Measurements from ENCODE around the gene FADS2.

The FADS2 gene

GRCh38 chr11:61826930-61827570 is 1.1 kb upstream of the FADS2 start:
- DNase-seq = peak; percentile 74

GRCh38 chr11:61828379-61828628 is 204 bp downstream of the FADS2 start:
- DNase-seq = no peak

DNA sequence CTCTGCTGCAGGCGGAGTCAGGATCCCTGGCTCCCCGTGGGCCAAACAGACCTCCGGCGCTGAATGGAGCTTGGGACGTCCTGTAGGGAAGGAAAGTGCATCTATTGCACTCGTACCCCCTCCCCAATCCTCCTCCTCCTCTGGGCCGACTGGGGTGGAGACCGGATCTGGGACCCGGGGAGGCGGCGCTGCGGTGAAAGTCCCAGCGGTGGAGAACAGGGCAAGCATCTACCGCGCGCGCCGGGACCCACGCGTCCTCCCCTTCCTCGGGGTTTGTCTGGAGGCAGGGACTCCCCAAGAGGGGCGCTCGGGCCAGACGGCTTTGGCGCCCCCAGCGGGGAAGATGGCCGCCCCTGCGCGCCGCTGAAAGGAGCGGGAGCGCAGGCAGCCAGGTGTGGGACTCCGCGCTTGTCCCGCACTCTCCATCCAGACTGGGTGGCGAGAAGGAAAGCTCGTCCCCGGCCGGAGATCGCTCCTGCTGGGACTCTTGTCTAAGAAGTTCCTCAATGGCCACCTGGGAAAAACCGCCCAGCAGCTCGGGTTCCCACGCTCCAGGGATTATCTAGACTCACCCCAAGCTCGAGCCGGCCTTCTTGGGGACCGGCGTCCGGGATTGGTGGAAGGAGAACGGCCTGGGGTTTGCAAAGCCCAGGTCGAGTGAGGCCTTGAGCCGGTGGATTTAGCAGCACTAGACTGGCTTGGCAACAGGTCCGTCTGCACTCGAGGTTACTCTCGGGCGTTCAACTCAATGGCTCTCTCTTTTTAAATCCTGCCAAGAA is 718 bp downstream of the FADS2 start:
- peak; percentile 17 for DNase-seq

DNA sequence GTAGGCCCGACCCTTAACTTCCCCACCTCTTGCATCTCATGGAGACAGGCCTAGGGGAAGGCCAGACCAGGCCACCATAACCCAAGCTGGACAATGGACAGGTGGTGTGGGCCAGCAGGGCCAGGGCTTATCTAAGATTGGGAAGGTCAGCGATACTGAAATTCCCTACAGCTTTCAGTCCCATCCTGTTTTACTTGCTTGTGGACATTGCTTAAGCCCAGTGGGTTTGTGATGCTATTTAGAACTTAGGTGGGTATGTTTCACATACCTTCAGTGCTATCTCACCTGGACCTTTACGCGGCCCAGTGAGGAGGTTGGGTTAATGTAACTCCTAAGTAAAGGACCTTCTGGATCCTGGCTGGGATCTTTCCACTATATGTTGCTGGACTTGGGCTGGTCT is 1.7 kb downstream of the FADS2 start:
- no peak for DNase-seq

GRCh38 chr11:61830237-61831105 is 2.4 kb downstream of the FADS2 start:
- DNase-seq = no peak

GRCh38 chr11:61832207-61832606 is 4.1 kb downstream of the FADS2 start:
- DNase-seq = no peak

DNA sequence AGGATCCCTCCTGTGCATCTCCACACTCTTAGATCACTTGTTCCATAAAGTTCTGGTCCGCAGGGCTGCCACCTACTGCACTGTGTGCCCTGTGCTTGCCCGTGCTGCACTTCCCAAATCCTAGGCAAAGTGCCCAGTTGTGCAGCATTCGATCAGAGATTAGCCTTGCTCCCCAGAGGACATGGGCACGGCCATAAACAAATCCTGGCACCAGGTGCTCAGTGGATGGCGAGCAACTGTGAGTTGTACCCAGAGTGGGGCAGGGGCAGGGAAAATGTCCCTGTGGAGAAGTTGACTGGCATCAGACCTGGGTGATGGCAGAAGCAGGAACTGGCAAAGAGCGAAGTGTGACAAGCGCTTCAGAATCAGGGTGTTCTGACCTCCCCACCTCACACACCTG is 4.7 kb downstream of the FADS2 start:
- no peak for DNase-seq

GRCh38 chr11:61833471-61833870 is 5.4 kb downstream of the FADS2 start:
- DNase-seq = no peak

GRCh38 chr11:61833926-61834277 is 5.8 kb downstream of the FADS2 start:
- no peak for DNase-seq

- DNase-seq = no peak
Measured at GRCh38 chr11:61834278-61835048, 6.4 kb downstream of the FADS2 start.

DNA sequence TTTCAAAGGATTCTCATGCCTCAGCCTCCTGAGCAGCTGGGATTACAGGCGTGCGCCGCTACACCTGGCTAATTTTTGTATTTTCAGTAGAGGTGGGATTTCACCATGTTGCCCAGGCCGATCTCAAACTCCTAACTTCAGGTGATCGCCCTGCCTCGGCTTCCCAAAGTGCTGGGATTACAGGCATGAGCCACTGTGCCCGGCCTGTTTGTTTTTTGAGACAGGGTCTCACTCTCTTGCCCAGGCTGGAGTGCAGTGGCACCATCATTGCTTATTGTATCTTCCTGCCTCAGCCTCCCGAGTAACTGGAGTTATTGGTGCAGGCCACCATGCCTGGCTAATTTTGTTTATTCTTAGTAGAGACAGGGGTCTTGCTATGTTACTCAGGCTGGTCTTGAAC is 8.1 kb downstream of the FADS2 start:
- DNase-seq = no peak

DNA sequence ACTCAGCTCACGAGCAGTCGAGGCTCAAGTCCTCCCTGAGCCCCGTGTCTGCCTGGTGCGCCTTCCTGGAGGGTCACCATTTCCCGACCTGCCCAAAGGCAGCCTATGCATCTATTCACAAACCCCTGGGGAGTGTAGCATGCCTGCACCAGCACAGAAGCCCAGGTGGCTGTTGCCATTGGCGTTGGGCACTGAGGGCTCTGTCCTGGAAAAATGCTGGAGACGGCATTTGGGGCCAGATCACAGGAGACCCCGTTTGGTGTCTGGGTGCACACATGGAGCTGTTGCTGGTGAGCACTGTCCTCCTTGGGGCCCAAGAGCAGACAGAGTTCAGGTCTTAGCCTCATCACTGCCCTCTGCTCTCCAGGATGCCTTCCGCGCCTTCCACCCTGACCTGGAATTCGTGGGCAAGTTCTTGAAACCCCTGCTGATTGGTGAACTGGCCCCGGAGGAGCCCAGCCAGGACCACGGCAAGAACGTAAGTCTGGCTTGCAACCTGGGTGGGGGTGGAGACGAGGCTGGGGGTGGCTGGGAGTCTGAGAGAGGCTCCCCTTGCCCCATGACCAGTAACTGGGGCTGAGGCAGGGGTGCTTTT is 9.4 kb downstream of the FADS2 start:
- no peak for DNase-seq

GRCh38 chr11:61838501-61838900 is 10.4 kb downstream of the FADS2 start:
- DNase-seq = no peak

GRCh38 chr11:61838921-61839320 is 10.8 kb downstream of the FADS2 start:
- no peak for DNase-seq

DNA sequence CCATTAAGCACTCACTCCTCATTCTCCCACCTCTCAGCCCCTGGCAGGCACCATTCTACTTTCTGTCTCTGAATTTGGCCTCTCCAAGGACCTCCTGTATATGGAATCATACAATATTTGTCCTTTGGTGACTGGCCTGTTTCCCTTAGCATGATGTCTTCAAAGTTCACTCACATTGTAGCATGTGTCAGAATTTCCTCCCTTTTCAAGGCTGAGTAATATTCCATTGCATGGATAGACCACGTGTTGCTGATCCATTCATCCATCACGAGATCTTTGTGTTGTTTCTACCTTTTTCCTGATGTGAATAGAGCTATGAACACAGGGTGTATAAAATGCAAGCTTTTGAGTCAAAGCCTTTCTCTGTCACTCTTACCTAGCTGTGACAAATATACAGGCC is 11.6 kb downstream of the FADS2 start:
- DNase-seq = no peak

DNA sequence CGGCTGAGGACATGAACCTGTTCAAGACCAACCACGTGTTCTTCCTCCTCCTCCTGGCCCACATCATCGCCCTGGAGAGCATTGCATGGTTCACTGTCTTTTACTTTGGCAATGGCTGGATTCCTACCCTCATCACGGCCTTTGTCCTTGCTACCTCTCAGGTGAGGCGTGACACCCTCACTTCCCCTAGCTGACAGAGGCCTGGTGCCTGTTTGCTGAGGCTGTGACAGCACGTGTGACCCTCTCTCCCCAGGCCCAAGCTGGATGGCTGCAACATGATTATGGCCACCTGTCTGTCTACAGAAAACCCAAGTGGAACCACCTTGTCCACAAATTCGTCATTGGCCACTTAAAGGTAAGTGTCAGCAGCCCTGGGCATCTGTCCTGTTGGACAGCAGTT is 12.3 kb downstream of the FADS2 start:
- DNase-seq = no peak

GRCh38 chr11:61841636-61842527 is 13.8 kb downstream of the FADS2 start:
- no peak for DNase-seq

DNA sequence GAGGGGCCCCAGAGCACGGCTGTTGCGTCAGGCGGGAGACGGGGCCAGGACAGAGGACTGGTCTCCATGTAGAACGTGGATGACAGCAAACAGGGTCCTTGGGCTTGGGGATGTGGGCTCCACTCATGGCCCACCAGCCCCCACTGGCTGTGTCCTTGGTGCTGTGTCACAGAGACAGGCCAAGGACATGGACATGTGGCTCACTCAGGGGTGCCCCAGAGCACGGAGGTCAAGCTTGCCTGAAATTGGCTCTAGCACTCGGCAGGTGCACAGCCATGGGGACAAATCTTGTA is 14.4 kb downstream of the FADS2 start:
- DNase-seq = no peak

DNA sequence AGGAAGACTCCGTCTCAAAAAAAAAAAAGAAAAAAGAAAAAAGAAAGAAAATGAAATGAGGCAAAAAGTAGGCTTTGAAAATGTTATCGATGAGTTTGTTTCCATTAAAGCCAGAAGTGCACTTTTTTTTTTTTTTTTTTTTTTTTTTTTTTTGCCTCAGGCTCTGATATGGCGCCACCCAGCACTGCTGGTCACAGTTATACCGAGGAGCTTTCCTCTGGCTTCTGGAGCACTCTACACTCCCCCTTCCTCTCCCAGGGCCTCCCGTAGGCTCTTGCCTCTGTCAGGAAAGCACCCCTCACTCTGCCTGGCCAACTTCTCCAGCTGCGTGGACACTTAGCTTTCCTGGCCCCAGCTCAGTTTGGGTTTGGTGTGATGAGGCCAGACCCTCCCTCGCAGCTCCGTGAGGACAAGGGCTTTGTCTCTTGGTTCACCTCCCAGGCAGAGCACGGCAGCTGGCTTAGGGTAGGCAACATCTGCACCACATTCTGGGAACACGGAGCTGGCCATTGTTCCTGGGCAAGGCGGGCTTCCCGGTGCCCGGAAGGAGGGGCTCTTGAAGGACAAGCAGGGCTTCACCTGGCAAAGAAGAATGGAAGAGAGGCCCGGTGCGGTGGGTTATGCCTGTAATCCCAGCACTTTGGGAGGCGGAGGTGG is 16.9 kb downstream of the FADS2 start:
- DNase-seq = no peak

DNA sequence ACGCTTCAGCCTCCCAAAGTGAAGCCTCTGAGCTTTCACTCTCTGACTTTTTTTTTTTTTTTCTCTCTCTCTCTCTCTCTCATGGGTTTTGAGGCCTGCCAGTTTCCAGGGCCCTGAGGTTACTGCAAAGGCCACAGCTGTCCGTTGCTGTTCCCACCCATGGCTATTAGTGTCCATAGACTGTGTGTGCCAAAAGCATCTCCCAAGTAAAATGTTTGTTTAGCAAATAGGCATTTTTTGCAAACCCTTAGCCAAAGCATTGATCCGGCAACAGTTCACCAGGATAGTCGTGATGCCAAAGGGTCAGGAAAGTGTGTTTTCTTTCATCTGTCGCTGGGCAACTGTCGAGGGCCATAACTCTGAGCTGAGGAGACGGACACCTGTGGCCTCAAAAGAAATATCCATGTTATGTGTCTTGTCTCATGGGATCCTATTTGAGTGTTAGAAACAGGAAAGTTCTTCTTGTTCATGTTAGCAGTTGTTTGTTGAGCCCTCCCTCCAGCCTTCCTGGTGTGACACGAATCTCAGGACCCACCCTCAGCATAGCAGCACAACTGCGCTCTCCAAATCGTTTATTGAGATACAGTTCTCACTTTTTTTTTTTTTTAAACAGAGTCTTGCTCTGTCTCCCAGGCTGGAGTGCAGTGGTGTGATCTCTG is 18.4 kb downstream of the FADS2 start:
- no peak for DNase-seq

Measured in NCI-H2227 treated with DMSO at 0.1 percent for 48 hours (cell line).